GM12891 (cell line): ENCODE data around the gene NSMCE1.
A peak's percentile ranks its signal among the peaks of the same experiment; 100 is the strongest.
"Not testable (repeated sequence)": the region's sequence is repeated elsewhere in the genome, so short reads cannot be mapped to it uniquely, and the experiment has no call there.

Experiments used
- DNase-seq: peaks from one replicate; pipeline ENCODE4 v3.0.0; 2011; ENCODE audit warnings: low spot score; ENCODE audit not compliant: insufficient read length
- FAIRE-seq: peaks from 2 replicates; lab custom pipeline; 2011; peaks lifted over from hg19 to GRCh38; lab: Jason Lieb, UNC
- PAX5 ChIP-seq: IDR thresholded peaks from 2 replicates; pipeline ENCODE4 v1.6.1; 2011; ENCODE audit warnings: low read length, moderate library complexity, mild to moderate bottlenecking; ENCODE audit not compliant: insufficient read depth, severe bottlenecking
- POLR2A ChIP-seq: IDR thresholded peaks from 2 replicates; pipeline ENCODE4 v1.6.1; 2011; ENCODE audit warnings: low read depth, low read length, control low read depth
- POLR2AphosphoS5 ChIP-seq: IDR thresholded peaks from 2 replicates; pipeline ENCODE4 v1.6.1; 2011; ENCODE audit warnings: low read depth, low read length, control low read depth
- POU2F2 ChIP-seq: IDR thresholded peaks from 2 replicates; pipeline ENCODE4 v1.6.1; 2011; ENCODE audit warnings: low read depth, mild to moderate bottlenecking, control low read depth, low read length, moderate library complexity
- SPI1 ChIP-seq: IDR thresholded peaks from 2 replicates; pipeline ENCODE4 v1.6.1; 2011; ENCODE audit warnings: low read depth, low read length, control low read depth
- TAF1 ChIP-seq: IDR thresholded peaks from 2 replicates; pipeline ENCODE4 v1.6.1; 2011; ENCODE audit warnings: low read depth, low read length, control low read depth

The NSMCE1 gene

GRCh38 chr16:27303256-27304100, 34.9 kb upstream of the NSMCE1 start:
- no peak for DNase-seq
- no peak for TF ChIP-seq POLR2A
- no peak for FAIRE-seq

DNA sequence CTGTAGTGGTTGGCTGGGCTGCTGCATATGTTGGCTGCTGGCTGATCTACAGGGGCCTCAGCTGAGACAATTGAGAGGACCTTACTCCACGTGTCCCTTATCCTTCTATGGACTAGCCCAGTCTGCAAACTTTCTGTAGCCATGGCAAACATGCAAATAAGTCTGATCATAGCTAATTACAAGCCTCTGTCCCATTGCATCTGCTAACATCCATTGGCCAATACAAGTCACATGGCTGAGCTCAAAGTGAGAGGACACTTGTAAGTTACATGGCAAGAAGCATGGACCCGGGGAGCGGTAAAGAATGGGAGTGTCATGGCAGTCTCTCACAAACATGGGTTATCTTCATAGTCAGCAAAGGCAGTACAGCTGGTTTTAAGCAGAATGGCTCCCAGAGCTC, 33.6 kb upstream of the NSMCE1 start:
- 0 out of 2 replicates have a peak, but pooled peaks have one; percentile 18 for TF ChIP-seq POU2F2
- no peak for TF ChIP-seq PAX5
- DNase-seq: no peak
- FAIRE-seq: peak; percentile 71

DNA sequence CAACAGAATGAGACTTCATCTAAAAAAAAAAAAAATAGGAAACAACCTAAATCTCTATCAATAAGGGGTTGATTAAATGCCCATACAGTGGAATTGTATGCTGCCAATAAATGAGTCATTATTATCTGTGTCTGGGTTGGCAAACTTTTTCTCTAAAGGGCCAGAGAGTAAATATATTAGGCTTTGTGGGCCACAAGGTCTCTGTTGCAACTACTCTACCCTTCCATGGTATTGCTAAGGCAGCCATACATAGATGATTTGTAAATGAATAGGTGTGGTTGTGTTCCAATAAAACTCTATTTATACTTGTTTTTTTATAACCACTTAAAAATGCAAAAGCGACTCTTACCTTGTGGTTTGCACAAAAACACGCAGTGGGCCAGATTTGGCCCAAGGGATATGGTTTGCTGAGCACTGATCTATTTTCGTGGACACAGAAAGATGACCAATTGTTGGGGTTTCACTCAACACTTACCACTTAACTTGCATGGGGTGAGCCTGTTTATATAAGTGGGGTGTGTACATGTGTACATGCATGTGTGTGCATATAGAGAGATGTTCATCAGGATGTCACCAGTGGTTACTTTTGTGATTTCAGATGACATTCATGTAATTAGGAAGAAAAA, 32.8 kb upstream of the NSMCE1 start:
- FAIRE-seq (peak; percentile 92), DNase-seq (no peak)
- no peak for TF ChIP-seq POLR2AphosphoS5
- no peak for TF ChIP-seq TAF1
- no peak for TF ChIP-seq SPI1
- peak; percentile 79 for TF ChIP-seq POU2F2
- TF ChIP-seq PAX5: peak; percentile 90
- no peak for TF ChIP-seq POLR2A

DNA sequence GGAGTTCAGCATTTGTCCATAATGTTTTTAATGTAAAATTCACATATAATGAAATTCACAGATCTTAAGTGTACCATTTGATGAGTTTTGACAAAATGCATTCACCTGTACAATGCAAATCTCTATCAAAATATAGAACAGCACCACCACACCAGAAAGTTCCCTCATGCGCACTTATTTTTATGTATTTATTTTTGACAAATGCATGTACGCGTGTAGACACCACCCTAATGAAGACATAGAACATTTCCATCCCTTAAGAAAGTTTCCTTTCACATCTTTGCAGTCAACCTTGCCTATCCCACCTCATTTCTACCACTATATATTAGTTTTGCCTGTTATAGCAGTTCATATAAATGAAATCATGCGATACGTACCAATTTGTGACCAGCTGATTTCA, 29.6 kb upstream of the NSMCE1 start:
- TF ChIP-seq POLR2AphosphoS5 (no peak), PAX5 (no peak)
- no peak for DNase-seq
- no peak for FAIRE-seq

- no peak for DNase-seq
These were observed 24.8 kb upstream of the NSMCE1 start for GRCh38 chr16:27293343-27293742.

GRCh38 chr16:27291722-27292240, 23.2 kb upstream of the NSMCE1 start:
- TF ChIP-seq SPI1: no peak
- no peak for TF ChIP-seq POLR2AphosphoS5
- TF ChIP-seq TAF1: no peak
- no peak for TF ChIP-seq PAX5
- TF ChIP-seq POLR2A: no peak
- TF ChIP-seq POU2F2: no peak
- no peak for FAIRE-seq
- DNase-seq: no peak

More at GRCh38 chr16:27293343-27293742, 24.8 kb upstream of the NSMCE1 start:
- no peak for TF ChIP-seq POLR2A
- TF ChIP-seq TAF1: no peak
- TF ChIP-seq POU2F2: no peak
- TF ChIP-seq SPI1: no peak
- TF ChIP-seq PAX5: no peak
- TF ChIP-seq POLR2AphosphoS5: no peak
- FAIRE-seq: no peak

- DNase-seq (no peak), FAIRE-seq (no peak)
- TF ChIP-seq SPI1 (no peak), POLR2A (no peak), POU2F2 (no peak), PAX5 (no peak), POLR2AphosphoS5 (no peak), TAF1 (no peak)
These were observed 22.5 kb upstream of the NSMCE1 start for GRCh38 chr16:27291106-27291505.

- TF ChIP-seq PAX5: no peak
- TF ChIP-seq TAF1: no peak
- no peak for TF ChIP-seq SPI1
- no peak for TF ChIP-seq POLR2A
- no peak for TF ChIP-seq POU2F2
- TF ChIP-seq POLR2AphosphoS5: no peak
- FAIRE-seq (no peak), DNase-seq (no peak)
These were observed 22.0 kb upstream of the NSMCE1 start for GRCh38 chr16:27290562-27290961.

DNA sequence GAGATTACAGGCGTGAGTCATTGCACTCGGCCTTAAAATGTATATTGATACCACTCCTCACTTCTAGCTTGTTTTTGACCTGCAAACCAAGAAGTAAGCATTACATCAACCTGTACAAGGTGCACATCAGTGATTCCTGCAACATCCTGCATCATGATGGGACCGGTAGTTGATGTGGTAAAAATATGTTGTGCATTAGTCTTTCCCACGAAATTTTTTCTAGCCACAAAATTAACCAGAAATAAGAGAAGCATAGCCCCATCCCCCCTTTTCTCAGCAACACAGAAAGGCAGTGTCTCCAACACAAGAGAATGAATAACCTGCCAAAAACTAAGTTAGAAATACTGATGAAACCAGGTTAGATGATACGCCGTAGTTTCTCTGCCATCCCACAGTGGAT, 21.1 kb upstream of the NSMCE1 start:
- no peak for TF ChIP-seq PAX5
- no peak for TF ChIP-seq POU2F2
- no peak for TF ChIP-seq POLR2AphosphoS5
- TF ChIP-seq SPI1: no peak
- no peak for TF ChIP-seq POLR2A
- no peak for TF ChIP-seq TAF1
- FAIRE-seq: peak; percentile 70

DNA sequence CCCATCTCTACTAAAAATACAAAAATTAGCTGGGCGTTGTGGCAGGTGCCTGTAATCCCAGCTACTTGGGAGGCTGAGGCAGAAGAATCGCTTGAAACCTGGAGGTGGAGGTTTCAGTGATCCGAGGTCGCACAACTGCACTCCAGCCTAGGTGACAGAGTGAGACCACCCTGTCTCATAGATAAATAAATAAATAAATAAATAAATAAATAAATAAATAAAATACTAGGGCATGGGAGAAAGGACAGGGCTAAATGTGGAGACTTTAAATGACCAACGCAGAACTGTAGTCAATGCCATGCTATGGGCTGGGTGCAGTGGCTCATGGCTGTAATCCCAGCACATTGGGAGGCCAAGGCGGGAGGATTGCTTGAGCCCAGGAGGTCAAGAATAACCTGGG, 19.7 kb upstream of the NSMCE1 start:
- FAIRE-seq, DNase-seq: not testable (repeated sequence)

More for the DNA sequence above, 21.1 kb upstream of the NSMCE1 start:
- DNase-seq: no peak
